ENCODE data around the gene APOBEC3F. TPM values are rescaled to one million over a fixed set of nuclear protein-coding genes. Genes with fewer than 3 reads are reported as not detected.
"Not testable (repeated sequence)": the region's sequence is repeated elsewhere in the genome, so short reads cannot be mapped to it uniquely, and the experiment has no call there.

APOBEC3F gene
- total and polyA plus RNA-seq, 7 experiments from 2014 or later = 4.9 to 40.4 (median 12.7) TPM

DNA sequence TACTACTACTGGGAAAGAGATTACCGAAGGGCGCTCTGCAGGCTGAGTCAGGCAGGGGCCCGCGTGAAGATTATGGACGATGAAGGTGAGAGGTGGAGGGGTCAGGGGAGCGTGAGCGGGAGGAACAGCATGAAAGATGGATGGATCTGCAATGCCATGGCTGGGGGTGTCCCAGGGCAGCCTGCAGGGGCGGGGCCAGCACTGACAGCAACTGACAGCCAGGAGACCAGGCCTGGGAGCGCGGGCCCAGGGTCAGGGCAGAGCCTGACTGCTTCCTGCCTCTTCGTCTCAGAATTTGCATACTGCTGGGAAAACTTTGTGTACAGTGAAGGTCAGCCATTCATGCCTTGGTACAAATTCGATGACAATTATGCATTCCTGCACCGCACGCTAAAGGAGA lies 4.5 kb downstream of the APOBEC3F start:
- Histone ChIP-seq H3K4me1 (ENCODE audit: control insufficient read depth in 2 of 2, insufficient read depth in 2 of 2, low read length in 2 of 2) (peaks cover 0 to 18% of the 10 kb centered on the region in 2 donors), H3K36me3 (ENCODE audit: control insufficient read depth in 2 of 3, insufficient read depth in 3 of 3, low read length in 3 of 3) (peaks cover 0 to 14% (median 0%) of the 10 kb centered on the region in 3 experiments)
- H3K27me3 Mint-ChIP-seq; H3K9me3 ChIP-seq (ENCODE audit: control insufficient read depth in 2 of 3, low read length in 3 of 3); DNase-seq; H3K27ac Mint-ChIP-seq; POLR2A ChIA-PET; H3K4me3 ChIP-seq (ENCODE audit: low read length); ATAC-seq; CTCF ChIA-PET; H3K27ac ChIP-seq (ENCODE audit: low read depth, low read length); intact Hi-C loops (cut with micrococcal nuclease); H3K27me3 ChIP-seq (ENCODE audit: control insufficient read depth in 2 of 2, insufficient read depth in 2 of 2, low read length in 2 of 2); H3K9me3 Mint-ChIP-seq; H3K4me3 Mint-ChIP-seq: not testable (repeated sequence)
- peaks cover 16 to 31% (median 26%) of the 10 kb centered on the region in 7 donors for H3K4me1 Mint-ChIP-seq
- peaks cover 0 to 18% (median 4%) of the 10 kb centered on the region in 5 donors for H3K36me3 Mint-ChIP-seq

DNA sequence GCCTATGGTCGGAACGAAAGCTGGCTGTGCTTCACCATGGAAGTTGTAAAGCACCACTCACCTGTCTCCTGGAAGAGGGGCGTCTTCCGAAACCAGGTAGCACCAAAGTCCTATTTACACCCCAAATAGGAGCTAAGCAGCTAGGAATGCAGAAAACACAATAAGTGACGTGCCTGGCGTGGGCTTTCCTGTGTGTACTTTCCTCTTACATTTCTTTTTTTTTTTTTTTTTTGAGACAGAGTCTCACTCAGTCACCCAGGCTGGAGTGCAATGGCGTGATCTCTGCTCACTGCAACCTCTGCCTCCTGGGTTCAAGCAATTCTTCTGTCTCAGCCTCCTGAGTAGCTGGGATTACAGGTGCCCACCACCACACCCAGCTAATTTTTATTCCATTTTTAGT lies 8.8 kb downstream of the APOBEC3F start:
- CTCF ChIA-PET = interaction anchor here (0.7 kb wide), 1 partner anchor 1241 kb away, joined by 4 read pairs; no protein-coding TSS in a partner anchor
- H3K27ac ChIP-seq (ENCODE audit: low read depth, low read length); H3K4me3 ChIP-seq (ENCODE audit: low read length); H3K36me3 ChIP-seq (ENCODE audit: control insufficient read depth in 2 of 3, insufficient read depth in 3 of 3, low read length in 3 of 3); H3K9me3 Mint-ChIP-seq; H3K4me3 Mint-ChIP-seq; H3K27ac Mint-ChIP-seq; intact Hi-C loops (cut with micrococcal nuclease); H3K9me3 ChIP-seq (ENCODE audit: control insufficient read depth in 2 of 3, low read length in 3 of 3); ATAC-seq; DNase-seq; H3K4me1 ChIP-seq (ENCODE audit: control insufficient read depth in 2 of 2, insufficient read depth in 2 of 2, low read length in 2 of 2); H3K27me3 ChIP-seq (ENCODE audit: control insufficient read depth in 2 of 2, insufficient read depth in 2 of 2, low read length in 2 of 2); H3K27me3 Mint-ChIP-seq: not testable (repeated sequence)
- Mint-ChIP-seq H3K36me3 (peaks cover 0 to 19% (median 0%) of the 10 kb centered on the region in 5 donors), H3K4me1 (peaks cover 0 to 18% (median 4%) of the 10 kb centered on the region in 7 donors)
- POLR2A ChIA-PET = interaction anchor here (0.6 to 0.7 kb wide), 2 partner anchors 155 to 468 kb away, joined by 3 to 5 read pairs; no protein-coding TSS in a partner anchor

DNA sequence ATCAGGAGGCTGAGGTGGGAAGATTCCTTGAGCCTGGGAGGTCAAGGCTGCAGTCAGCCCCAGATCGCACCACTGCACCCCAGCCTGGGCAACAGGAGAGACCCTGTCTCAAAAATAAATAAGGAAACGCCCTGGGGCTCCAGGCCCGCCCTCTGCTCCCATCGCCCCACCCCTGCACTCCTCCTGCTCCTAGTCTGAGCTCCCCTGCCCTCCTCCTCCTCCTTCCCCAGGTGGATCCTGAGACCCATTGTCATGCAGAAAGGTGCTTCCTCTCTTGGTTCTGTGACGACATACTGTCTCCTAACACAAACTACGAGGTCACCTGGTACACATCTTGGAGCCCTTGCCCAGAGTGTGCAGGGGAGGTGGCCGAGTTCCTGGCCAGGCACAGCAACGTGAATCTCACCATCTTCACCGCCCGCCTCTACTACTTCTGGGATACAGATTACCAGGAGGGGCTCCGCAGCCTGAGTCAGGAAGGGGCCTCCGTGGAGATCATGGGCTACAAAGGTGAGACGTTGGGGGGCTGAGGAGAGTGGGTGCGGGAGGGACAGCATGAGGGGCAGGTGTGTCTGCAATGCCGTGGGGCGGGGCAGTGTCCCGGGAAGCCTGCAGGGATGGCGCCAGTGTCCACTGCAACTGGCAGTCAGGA lies 11.3 kb downstream of the APOBEC3F start:
- ATAC-seq; H3K4me1 ChIP-seq (ENCODE audit: control insufficient read depth in 2 of 2, insufficient read depth in 2 of 2, low read length in 2 of 2); H3K4me3 Mint-ChIP-seq; H3K9me3 Mint-ChIP-seq; CTCF ChIA-PET; H3K27me3 ChIP-seq (ENCODE audit: control insufficient read depth in 2 of 2, insufficient read depth in 2 of 2, low read length in 2 of 2); H3K9me3 ChIP-seq (ENCODE audit: control insufficient read depth in 2 of 3, low read length in 3 of 3); H3K27ac Mint-ChIP-seq; H3K27ac ChIP-seq (ENCODE audit: low read depth, low read length); intact Hi-C loops (cut with micrococcal nuclease); H3K4me3 ChIP-seq (ENCODE audit: low read length); POLR2A ChIA-PET; H3K36me3 ChIP-seq (ENCODE audit: control insufficient read depth in 2 of 3, insufficient read depth in 3 of 3, low read length in 3 of 3); H3K27me3 Mint-ChIP-seq; H3K36me3 Mint-ChIP-seq; DNase-seq; H3K4me1 Mint-ChIP-seq: not testable (repeated sequence)

DNA sequence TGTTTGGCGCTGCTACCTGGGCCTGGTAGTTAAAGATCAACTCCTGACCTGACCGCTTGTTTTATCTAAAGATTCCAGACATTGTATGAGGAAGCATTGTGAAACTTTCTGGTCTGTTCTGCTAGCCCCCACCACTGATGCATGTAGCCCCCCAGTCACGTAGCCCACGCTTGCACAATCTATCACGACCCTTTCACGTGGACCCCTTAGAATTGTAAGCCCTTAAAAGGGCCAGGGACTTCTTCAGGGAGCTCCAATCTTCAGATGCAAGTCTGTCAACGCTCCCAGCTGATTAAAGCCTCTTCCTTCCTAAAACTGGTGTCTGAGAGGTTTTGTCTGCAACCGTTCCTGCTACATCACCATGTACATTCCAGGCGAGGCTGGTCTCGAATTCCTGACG lies 15.0 kb downstream of the APOBEC3F start:
- Histone ChIP-seq H3K4me1 (ENCODE audit: control insufficient read depth in 2 of 2, insufficient read depth in 2 of 2, low read length in 2 of 2) (no peaks in the 10 kb centered on the region), H3K27ac (ENCODE audit: low read depth, low read length) (no peak overlapping the region), H3K36me3 (ENCODE audit: control insufficient read depth in 2 of 3, insufficient read depth in 3 of 3, low read length in 3 of 3) (no peaks in the 10 kb centered on the region), H3K4me3 (ENCODE audit: low read length) (no peak overlapping the region), H3K27me3 (ENCODE audit: control insufficient read depth in 2 of 2, insufficient read depth in 2 of 2, low read length in 2 of 2) (no peaks in the 10 kb centered on the region), H3K9me3 (ENCODE audit: control insufficient read depth in 2 of 3, low read length in 3 of 3) (no peaks in the 10 kb centered on the region)
- ChIA-PET POLR2A (no interaction called here), CTCF (no interaction called here)
- Mint-ChIP-seq H3K9me3 (no peaks in the 10 kb centered on the region), H3K27me3 (no peaks in the 10 kb centered on the region), H3K36me3 (peaks cover 0 to 7% (median 0%) of the 10 kb centered on the region in 5 donors), H3K4me1 (peaks cover 0 to 3% (median 0%) of the 10 kb centered on the region in 7 donors), H3K27ac (no peak overlapping the region), H3K4me3 (no peak overlapping the region)
- DNase-seq (no peak), ATAC-seq (no peak)
- intact Hi-C loops (cut with micrococcal nuclease) = no loop called here

DNA sequence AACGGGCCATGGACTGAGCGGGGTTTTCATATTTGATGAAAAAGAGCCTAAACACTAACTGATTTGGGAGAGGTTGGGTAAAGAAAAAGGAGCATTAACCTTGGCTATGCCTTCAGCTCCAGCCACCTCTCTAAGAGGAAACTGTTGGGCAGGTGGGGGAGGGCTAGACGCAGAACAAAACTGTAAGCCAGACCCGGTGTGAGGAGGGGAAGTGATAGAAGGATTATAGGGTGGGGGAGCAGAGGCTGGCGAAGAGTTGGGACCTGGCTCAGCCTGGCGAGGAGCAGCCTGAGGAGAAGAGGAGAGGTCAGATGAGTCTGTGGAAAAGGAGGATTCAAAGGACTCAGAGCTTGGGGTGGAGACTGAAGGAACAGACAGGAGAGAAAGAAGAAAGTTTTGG lies 20.6 kb downstream of the APOBEC3F start:
- ATAC-seq, H3K4me1 Mint-ChIP-seq: not testable (repeated sequence)

DNA sequence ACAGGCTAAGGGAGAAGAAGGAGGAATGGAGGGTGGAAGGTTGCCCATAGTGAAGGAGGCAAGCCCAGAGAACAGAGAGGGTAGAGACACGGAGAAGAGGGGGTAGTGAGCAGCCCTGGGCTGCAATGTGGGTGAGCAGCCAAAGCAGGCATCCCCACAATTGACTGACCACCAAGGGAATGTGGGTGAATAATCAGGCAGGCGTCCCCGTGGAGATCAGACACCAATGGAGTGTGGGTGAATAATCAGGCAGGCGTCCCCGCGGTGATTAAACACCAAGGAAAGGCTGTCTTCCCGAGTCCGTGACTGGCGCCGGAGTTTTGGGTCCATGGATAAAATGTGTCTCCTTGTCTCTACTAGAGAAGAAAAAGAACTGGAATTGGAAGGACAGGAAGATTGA lies 21.3 kb downstream of the APOBEC3F start:
- H3K27ac Mint-ChIP-seq; DNase-seq; H3K36me3 Mint-ChIP-seq; H3K27ac ChIP-seq (ENCODE audit: low read depth, low read length); H3K4me3 ChIP-seq (ENCODE audit: low read length); H3K27me3 ChIP-seq (ENCODE audit: control insufficient read depth in 2 of 2, insufficient read depth in 2 of 2, low read length in 2 of 2); H3K4me1 Mint-ChIP-seq; H3K4me3 Mint-ChIP-seq; H3K9me3 ChIP-seq (ENCODE audit: control insufficient read depth in 2 of 3, low read length in 3 of 3); CTCF ChIA-PET; ATAC-seq; H3K36me3 ChIP-seq (ENCODE audit: control insufficient read depth in 2 of 3, insufficient read depth in 3 of 3, low read length in 3 of 3); intact Hi-C loops (cut with micrococcal nuclease); H3K27me3 Mint-ChIP-seq; POLR2A ChIA-PET; H3K9me3 Mint-ChIP-seq; H3K4me1 ChIP-seq (ENCODE audit: control insufficient read depth in 2 of 2, insufficient read depth in 2 of 2, low read length in 2 of 2): not testable (repeated sequence)

More for the DNA sequence above, 20.6 kb downstream of the APOBEC3F start:
- H3K27me3 ChIP-seq (ENCODE audit: control insufficient read depth in 2 of 2, insufficient read depth in 2 of 2, low read length in 2 of 2); intact Hi-C loops (cut with micrococcal nuclease); POLR2A ChIA-PET; H3K27ac ChIP-seq (ENCODE audit: low read depth, low read length); H3K27ac Mint-ChIP-seq; H3K9me3 ChIP-seq (ENCODE audit: control insufficient read depth in 2 of 3, low read length in 3 of 3); H3K4me3 Mint-ChIP-seq; H3K4me1 ChIP-seq (ENCODE audit: control insufficient read depth in 2 of 2, insufficient read depth in 2 of 2, low read length in 2 of 2); DNase-seq; H3K36me3 Mint-ChIP-seq; H3K36me3 ChIP-seq (ENCODE audit: control insufficient read depth in 2 of 3, insufficient read depth in 3 of 3, low read length in 3 of 3); H3K9me3 Mint-ChIP-seq; H3K27me3 Mint-ChIP-seq; CTCF ChIA-PET; H3K4me3 ChIP-seq (ENCODE audit: low read length): not testable (repeated sequence)

- POLR2A ChIA-PET; CTCF ChIA-PET; DNase-seq; H3K27me3 ChIP-seq (ENCODE audit: control insufficient read depth in 2 of 2, insufficient read depth in 2 of 2, low read length in 2 of 2); H3K4me3 Mint-ChIP-seq; H3K36me3 ChIP-seq (ENCODE audit: control insufficient read depth in 2 of 3, insufficient read depth in 3 of 3, low read length in 3 of 3); H3K9me3 ChIP-seq (ENCODE audit: control insufficient read depth in 2 of 3, low read length in 3 of 3); H3K4me3 ChIP-seq (ENCODE audit: low read length); H3K27ac ChIP-seq (ENCODE audit: low read depth, low read length); H3K27me3 Mint-ChIP-seq; H3K36me3 Mint-ChIP-seq; H3K4me1 Mint-ChIP-seq; H3K9me3 Mint-ChIP-seq; intact Hi-C loops (cut with micrococcal nuclease); H3K4me1 ChIP-seq (ENCODE audit: control insufficient read depth in 2 of 2, insufficient read depth in 2 of 2, low read length in 2 of 2): not testable (repeated sequence)
- peak overlapping the region in 1 of 9 donors; percentile 34 for H3K27ac Mint-ChIP-seq
- ATAC-seq = peak; percentile 47
Observed at GRCh38 chr22:39063904-39064303, 23.2 kb downstream of the APOBEC3F start.

Data from naive thymus-derived CD4-positive, alpha-beta T cell (primary cell).